ENCODE measurements around the gene ZC3HAV1. TPM values are rescaled to one million over a fixed set of nuclear protein-coding genes. Genes with fewer than 3 reads are reported as not detected.

Gene ZC3HAV1
- total and polyA plus RNA-seq, 9 of the 15 experiments (the other 6 are each of a cell fraction or from before 2014, with no cell fraction given) = 11.9 to 40.5 (median 23.9) TPM

GRCh38 chr7:139109188-139109982 lies at the start of gene ZC3HAV1 (continued):
- TF ChIP-seq EP400 (IDR thresholded peaks at IDR 0.05) (peak; percentile 88), JUN (IDR thresholded peaks at IDR 0.05; ENCODE audit: borderline replicate concordance, low read depth, low read length) (peak; percentile 6; the same call in 1 of the 2 replicates), JUN (CRISPR knock-in tag; IDR thresholded peaks at IDR 0.05; ENCODE audit: borderline replicate concordance) (no peak; the same call in 1 of the 2 replicates), SRSF9 (IDR thresholded peaks at IDR 0.05; ENCODE audit: borderline replicate concordance, low read depth, low read length) (no peak), MCM5 (IDR thresholded peaks at IDR 0.05; ENCODE audit: low read depth) (no peak), ZBTB2 (IDR thresholded peaks at IDR 0.05) (peak; percentile 74), TOE1 (IDR thresholded peaks at IDR 0.05; ENCODE audit: borderline replicate concordance) (peak; percentile 81; the same call in 1 of the 2 replicates), TOE1 (CRISPR knock-in tag; IDR thresholded peaks at IDR 0.05; ENCODE audit: borderline replicate concordance, low read depth) (0 out of 2 replicates have a peak, but pooled peaks have one; percentile 80), POLR2AphosphoS5 (IDR thresholded peaks at IDR 0.05; ENCODE audit: control insufficient read depth, insufficient read depth, low read depth, low read length) (peak; percentile 75; the same call in 1 of the 2 replicates), MAFF (IDR thresholded peaks at IDR 0.05; ENCODE audit: low read length) (no peak), PHF21A (IDR thresholded peaks at IDR 0.05; ENCODE audit: borderline replicate concordance, low read depth) (0 out of 2 replicates have a peak, but pooled peaks have one; percentile 60), ESRRA (IDR thresholded peaks at IDR 0.05; ENCODE audit: borderline replicate concordance, low read depth) (peak; percentile 56; the same call in 1 of the 2 replicates), STAT5A (IDR thresholded peaks at IDR 0.05; ENCODE audit: borderline replicate concordance, low read length) (peak; percentile 35; the same call in 1 of the 2 replicates), YY1 (IDR thresholded peaks at IDR 0.05; ENCODE audit: borderline replicate concordance in 1 of 3, control insufficient read depth in 1 of 3, extremely low read depth in 1 of 3, insufficient read depth in 3 of 3, insufficient read length in 1 of 3, insufficient replicate concordance in 2 of 3, low read depth in 1 of 3, low read length in 2 of 3) (peak in 2 of 3 experiments; percentile 70 to 85), L3MBTL2 (IDR thresholded peaks at IDR 0.05) (peak; percentile 84; the same call in 1 of the 2 replicates)
- TF ChIP-seq, protein P1, sequence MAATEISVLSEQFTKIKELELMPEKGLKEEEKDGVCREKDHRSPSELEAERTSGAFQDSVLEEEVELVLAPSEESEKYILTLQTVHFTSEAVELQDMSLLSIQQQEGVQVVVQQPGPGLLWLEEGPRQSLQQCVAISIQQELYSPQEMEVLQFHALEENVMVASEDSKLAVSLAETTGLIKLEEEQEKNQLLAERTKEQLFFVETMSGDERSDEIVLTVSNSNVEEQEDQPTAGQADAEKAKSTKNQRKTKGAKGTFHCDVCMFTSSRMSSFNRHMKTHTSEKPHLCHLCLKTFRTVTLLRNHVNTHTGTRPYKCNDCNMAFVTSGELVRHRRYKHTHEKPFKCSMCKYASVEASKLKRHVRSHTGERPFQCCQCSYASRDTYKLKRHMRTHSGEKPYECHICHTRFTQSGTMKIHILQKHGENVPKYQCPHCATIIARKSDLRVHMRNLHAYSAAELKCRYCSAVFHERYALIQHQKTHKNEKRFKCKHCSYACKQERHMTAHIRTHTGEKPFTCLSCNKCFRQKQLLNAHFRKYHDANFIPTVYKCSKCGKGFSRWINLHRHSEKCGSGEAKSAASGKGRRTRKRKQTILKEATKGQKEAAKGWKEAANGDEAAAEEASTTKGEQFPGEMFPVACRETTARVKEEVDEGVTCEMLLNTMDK (IDR thresholded peaks at IDR 0.05; ENCODE audit: borderline replicate concordance, insufficient read depth, low read depth, low read length, poor library complexity, severe bottlenecking) = no peak
- TF ChIP-seq, protein P2, sequence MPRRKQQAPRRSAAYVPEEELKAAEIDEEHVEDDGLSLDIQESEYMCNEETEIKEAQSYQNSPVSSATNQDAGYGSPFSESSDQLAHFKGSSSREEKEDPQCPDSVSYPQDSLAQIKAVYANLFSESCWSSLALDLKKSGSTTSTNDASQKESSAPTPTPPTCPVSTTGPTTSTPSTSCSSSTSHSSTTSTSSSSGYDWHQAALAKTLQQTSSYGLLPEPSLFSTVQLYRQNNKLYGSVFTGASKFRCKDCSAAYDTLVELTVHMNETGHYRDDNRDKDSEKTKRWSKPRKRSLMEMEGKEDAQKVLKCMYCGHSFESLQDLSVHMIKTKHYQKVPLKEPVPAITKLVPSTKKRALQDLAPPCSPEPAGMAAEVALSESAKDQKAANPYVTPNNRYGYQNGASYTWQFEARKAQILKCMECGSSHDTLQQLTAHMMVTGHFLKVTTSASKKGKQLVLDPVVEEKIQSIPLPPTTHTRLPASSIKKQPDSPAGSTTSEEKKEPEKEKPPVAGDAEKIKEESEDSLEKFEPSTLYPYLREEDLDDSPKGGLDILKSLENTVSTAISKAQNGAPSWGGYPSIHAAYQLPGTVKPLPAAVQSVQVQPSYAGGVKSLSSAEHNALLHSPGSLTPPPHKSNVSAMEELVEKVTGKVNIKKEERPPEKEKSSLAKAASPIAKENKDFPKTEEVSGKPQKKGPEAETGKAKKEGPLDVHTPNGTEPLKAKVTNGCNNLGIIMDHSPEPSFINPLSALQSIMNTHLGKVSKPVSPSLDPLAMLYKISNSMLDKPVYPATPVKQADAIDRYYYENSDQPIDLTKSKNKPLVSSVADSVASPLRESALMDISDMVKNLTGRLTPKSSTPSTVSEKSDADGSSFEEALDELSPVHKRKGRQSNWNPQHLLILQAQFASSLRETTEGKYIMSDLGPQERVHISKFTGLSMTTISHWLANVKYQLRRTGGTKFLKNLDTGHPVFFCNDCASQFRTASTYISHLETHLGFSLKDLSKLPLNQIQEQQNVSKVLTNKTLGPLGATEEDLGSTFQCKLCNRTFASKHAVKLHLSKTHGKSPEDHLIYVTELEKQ (CRISPR knock-in tag; IDR thresholded peaks at IDR 0.05) = no peak

Measured in K562 (cell line).